PC-9 (cell line): ENCODE data around the gene PAK2.

Source experiments
- CTCF ChIP-seq: fragments of 200-600 bp; sonication (generic); conservative IDR thresholded peaks from 2 replicates; pipeline ENCODE4 v1.6.1; 2017; ENCODE audit warnings: mixed run types, antibody characterized with exemption, mild to moderate bottlenecking, moderate library complexity
- EZH2 ChIP-seq: fragments of 200-600 bp; sonication (generic); IDR thresholded peaks from 2 replicates; pipeline ENCODE4 v1.8.0; 2017; ENCODE audit warnings: antibody characterized with exemption, low read depth

- TF ChIP-seq CTCF (no peak), EZH2 (no peak)
Measured at GRCh38 chr3:196875258-196875657, 135.6 kb downstream of the PAK2 start.
